Esophagus (tissue), 2 donors: ENCODE results near the gene HSD17B8. TPM values are rescaled to one million over a fixed set of nuclear protein-coding genes. Genes with fewer than 3 reads are reported as not detected.
A peak's percentile ranks its signal among the peaks of the same experiment; 100 is the strongest.

Source experiments
- H3K27ac ChIP-seq, 2 donors: one replicate each; pipeline ENCODE4 v1.5.1; 2013; ENCODE audit warnings: low read depth in 2 of 2, mild to moderate bottlenecking in 2 of 2, inconsistent platforms in 1 of 2, low read length in 1 of 2, moderate library complexity in 1 of 2
- H3K27me3 ChIP-seq, 2 donors: one replicate each; pipeline ENCODE4 v1.6.1; 2013; ENCODE audit warnings: low read length in 2 of 2, control low read depth in 1 of 2, mild to moderate bottlenecking in 1 of 2; ENCODE audit not compliant: insufficient read depth in 2 of 2, control insufficient read depth in 1 of 2
- H3K36me3 ChIP-seq, 2 donors: one replicate each; pipeline ENCODE4 v1.6.1; 2013; ENCODE audit warnings: low read length in 1 of 2; ENCODE audit not compliant: control insufficient read depth in 2 of 2, insufficient read depth in 2 of 2
- H3K4me1 ChIP-seq, 2 donors: one replicate each; pipeline ENCODE4 v1.6.1; 2013; ENCODE audit warnings: low read length in 1 of 2; ENCODE audit not compliant: control insufficient read depth in 2 of 2, insufficient read depth in 2 of 2
- H3K4me3 ChIP-seq, 2 donors: one replicate each; pipeline ENCODE4 v1.5.1; 2013; ENCODE audit warnings: low read length in 2 of 2, mild to moderate bottlenecking in 2 of 2, low read depth in 1 of 2, moderate library complexity in 1 of 2
- H3K9me3 ChIP-seq, 2 donors: one replicate each; pipeline ENCODE4 v1.6.1; 2013; ENCODE audit warnings: mild to moderate bottlenecking in 2 of 2, low read depth in 1 of 2, low read length in 1 of 2, moderate library complexity in 1 of 2; ENCODE audit not compliant: control insufficient read depth in 2 of 2, insufficient read depth in 1 of 2
- WGBS, 2 donors: extraction: QIAGEN DNeasy Blood & Tissue Kit; methylation state at CpG; one replicate each; pipeline ENCODE4 v1.1.7; 2013; 5-methylcytosine and 5-hydroxymethylcytosine counted together
- polyA plus RNA-seq, 2 donors: library from polyadenylated mRNA; stranded (reverse); fragments of 200-250 nt; gene quantifications; one replicate each; pipeline ENCODE4 v1.2.3, GENCODE V29; 2013
- donor health status: healthy with polysubstance abuse.
- donor health status: Bipolar disorder and iron deficiency.

Gene HSD17B8
- polyA plus RNA-seq, 2 donors: 16.7 to 33.7 TPM

DNA sequence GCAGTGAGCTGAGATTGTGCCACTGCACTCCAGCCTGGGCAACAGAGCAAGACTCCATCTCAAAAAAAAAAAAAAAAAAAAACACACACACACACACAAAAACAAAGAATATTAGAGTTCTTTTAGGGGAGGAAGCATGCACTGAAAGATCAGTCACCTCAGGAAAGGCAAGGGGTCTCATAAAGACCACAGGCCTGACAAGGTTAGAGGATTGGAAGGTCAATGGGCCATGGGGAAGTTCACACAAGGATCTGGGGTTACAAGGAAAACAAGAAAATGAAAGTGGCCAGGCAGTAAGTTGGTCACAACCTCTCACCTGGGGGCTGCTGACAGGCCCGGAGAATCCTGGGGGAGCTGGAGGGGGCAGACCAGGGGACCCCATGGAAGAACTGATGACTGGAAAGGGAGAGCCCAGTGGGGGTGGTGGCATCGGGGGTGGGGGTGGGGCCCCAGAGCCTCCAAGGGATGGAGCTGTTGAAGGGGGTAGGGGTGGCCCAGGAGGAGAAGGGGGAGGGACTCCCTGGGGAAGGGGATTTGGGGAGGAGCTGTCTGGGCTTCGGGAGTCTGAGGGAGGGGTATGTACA is 5.5 kb upstream of the HSD17B8 start:
- Histone ChIP-seq H3K4me1 (peaks cover 9 to 14% of the 10 kb centered on the region in 2 donors), H3K9me3 (no peaks in the 10 kb centered on the region), H3K27ac (peak overlapping the region in 1 of 2 donors; percentile 99), H3K4me3 (peak overlapping the region in 1 of 2 donors; percentile 94), H3K36me3 (peaks cover 18 to 42% of the 10 kb centered on the region in 2 donors), H3K27me3 (no peaks in the 10 kb centered on the region)
- 31 to 35% methylated on average over 3 of the region's 3 CpGs for WGBS, 2 donors

DNA sequence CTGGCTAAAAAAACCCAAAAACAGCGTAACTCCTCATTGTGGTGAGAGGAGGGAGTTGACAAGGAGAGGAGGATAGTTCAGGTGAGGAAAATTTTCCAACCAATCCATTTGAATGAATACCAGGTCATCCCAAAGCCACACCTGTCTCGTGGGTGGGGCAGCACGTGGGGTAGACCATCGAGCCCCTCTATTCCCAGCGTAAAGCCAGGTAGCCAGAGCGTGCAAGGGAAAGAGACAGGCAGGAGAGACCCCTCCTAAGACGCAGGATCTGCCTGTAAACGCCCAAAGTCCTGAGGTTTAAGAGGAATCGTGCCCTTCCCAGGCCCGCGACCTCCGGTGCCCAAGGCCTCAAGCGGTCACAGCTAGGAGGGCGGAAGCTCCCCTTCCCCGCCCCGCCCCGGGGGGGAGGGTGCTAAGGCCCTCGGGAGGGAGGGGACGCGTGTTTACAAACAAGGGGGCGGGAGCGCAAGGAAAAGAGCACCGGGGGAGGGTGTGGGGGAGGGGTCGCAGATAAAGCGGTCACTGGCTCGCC is 4.7 kb upstream of the HSD17B8 start:
- peak overlapping the region; percentile 95 to 99 for H3K27ac ChIP-seq
- H3K9me3 ChIP-seq: no peaks in the 10 kb centered on the region
- H3K4me3 ChIP-seq: peak overlapping the region; percentile 91 to 94
- peaks cover 9 to 14% of the 10 kb centered on the region in 2 donors for H3K4me1 ChIP-seq
- no peaks in the 10 kb centered on the region for H3K27me3 ChIP-seq
- WGBS, 2 donors: 1 to 2% methylated on average over 18 to 26 of the region's 26 CpGs
- H3K36me3 ChIP-seq: peaks cover 18 to 37% of the 10 kb centered on the region in 2 donors

GRCh38 chr6:33200219-33201146 is 4.0 kb upstream of the HSD17B8 start, which contains the start of the genes RXRB and SLC39A7:
TSS of gene RXRB (minus strand) at chr6:33200665. CDS start at chr6:33200476, 189 bp downstream.
TSS of gene SLC39A7 (plus strand) at chr6:33200867. CDS start at chr6:33201246, 379 bp downstream.
- Histone ChIP-seq H3K9me3 (no peaks in the 10 kb centered on the region), H3K4me1 (peaks cover 15 to 19% of the 10 kb centered on the region in 2 donors), H3K36me3 (peaks cover 15 to 30% of the 10 kb centered on the region in 2 donors), H3K27me3 (no peaks in the 10 kb centered on the region), H3K27ac (peak within 1 kb of the TSS; percentile 95 to 99), H3K4me3 (peak within 1 kb of the TSS; percentile 91 to 94)
- WGBS, 2 donors: 0% methylated on average over 49 to 68 of the region's 68 CpGs

GRCh38 chr6:33201147-33201545 is 3.3 kb upstream of the HSD17B8 start:
- peak overlapping the region; percentile 91 to 94 for H3K4me3 ChIP-seq
- no peaks in the 10 kb centered on the region for H3K27me3 ChIP-seq
- peaks cover 8 to 24% of the 10 kb centered on the region in 2 donors for H3K36me3 ChIP-seq
- WGBS, 2 donors: 3 to 4% methylated on average over 14 of the region's 14 CpGs
- peaks cover 15 to 22% of the 10 kb centered on the region in 2 donors for H3K4me1 ChIP-seq
- H3K27ac ChIP-seq: peak overlapping the region; percentile 95 to 99
- H3K9me3 ChIP-seq: no peaks in the 10 kb centered on the region

GRCh38 chr6:33201935-33202334 is 2.5 kb upstream of the HSD17B8 start:
- Histone ChIP-seq H3K27ac (no peak overlapping the region), H3K4me1 (peaks cover 15 to 22% of the 10 kb centered on the region in 2 donors), H3K36me3 (peaks cover 5 to 22% of the 10 kb centered on the region in 2 donors), H3K9me3 (no peaks in the 10 kb centered on the region), H3K4me3 (no peak overlapping the region), H3K27me3 (no peaks in the 10 kb centered on the region)
- 76 to 87% methylated on average over 6 of the region's 6 CpGs for WGBS, 2 donors

DNA sequence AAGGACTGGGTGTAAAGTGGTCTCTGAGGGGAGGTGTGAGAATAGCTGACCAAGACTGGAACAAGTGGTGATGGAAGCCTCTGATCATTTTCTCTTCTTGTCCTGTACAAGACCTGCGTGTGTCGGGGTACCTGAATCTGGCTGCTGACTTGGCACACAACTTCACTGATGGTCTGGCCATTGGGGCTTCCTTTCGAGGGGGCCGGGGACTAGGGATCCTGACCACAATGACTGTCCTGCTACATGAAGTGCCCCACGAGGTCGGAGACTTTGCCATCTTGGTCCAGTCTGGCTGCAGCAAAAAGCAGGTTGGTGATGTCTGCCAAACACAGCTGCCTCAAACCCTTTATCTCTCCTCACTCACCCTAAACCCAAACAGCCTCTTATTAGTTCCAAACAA is 1.7 kb upstream of the HSD17B8 start:
- 82 to 84% methylated on average over 6 of the region's 6 CpGs for WGBS, 2 donors
- no peaks in the 10 kb centered on the region for H3K27me3 ChIP-seq
- H3K27ac ChIP-seq: no peak overlapping the region
- no peak overlapping the region for H3K4me3 ChIP-seq
- peaks cover 5 to 20% of the 10 kb centered on the region in 2 donors for H3K36me3 ChIP-seq
- H3K9me3 ChIP-seq: no peaks in the 10 kb centered on the region
- peaks cover 20 to 22% of the 10 kb centered on the region in 2 donors for H3K4me1 ChIP-seq

GRCh38 chr6:33203443-33204164 is 851 bp upstream of the HSD17B8 start:
- Histone ChIP-seq H3K4me1 (peaks cover 20 to 22% of the 10 kb centered on the region in 2 donors), H3K9me3 (no peaks in the 10 kb centered on the region), H3K27ac (no peak overlapping the region), H3K4me3 (no peak overlapping the region), H3K36me3 (peaks cover 5 to 18% of the 10 kb centered on the region in 2 donors), H3K27me3 (no peaks in the 10 kb centered on the region)
- 87 to 91% methylated on average over 7 of the region's 7 CpGs for WGBS, 2 donors

DNA sequence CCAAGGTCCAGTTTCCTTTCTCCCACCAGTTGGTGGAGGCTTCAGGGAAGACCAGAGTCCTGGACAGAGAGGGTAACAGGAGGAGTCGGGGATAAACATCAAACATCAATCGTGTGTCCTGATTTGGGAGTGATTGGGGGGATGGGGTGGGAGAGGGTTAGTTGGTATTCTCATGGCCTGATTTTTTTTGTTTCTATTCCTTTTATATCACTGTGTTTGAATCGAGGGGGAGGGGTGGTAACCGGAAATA is 365 bp upstream of the HSD17B8 start:
- H3K9me3 ChIP-seq: no peaks in the 10 kb centered on the region
- H3K4me3 ChIP-seq: peak overlapping the region; percentile 77 to 92
- H3K36me3 ChIP-seq: peaks cover 5 to 18% of the 10 kb centered on the region in 2 donors
- no peak overlapping the region for H3K27ac ChIP-seq
- WGBS, 2 donors: 3 to 5% methylated on average over 4 of the region's 4 CpGs
- no peaks in the 10 kb centered on the region for H3K27me3 ChIP-seq
- peaks cover 17 to 22% of the 10 kb centered on the region in 2 donors for H3K4me1 ChIP-seq
